ENCODE results near the gene SEC16A. TPM values are rescaled to one million over a fixed set of nuclear protein-coding genes. Genes with fewer than 3 reads are reported as not detected.

Gene SEC16A
- total RNA-seq, 4 donors from 2014 or later: 58.0 to 89.3 (median 75.0) TPM

DNA sequence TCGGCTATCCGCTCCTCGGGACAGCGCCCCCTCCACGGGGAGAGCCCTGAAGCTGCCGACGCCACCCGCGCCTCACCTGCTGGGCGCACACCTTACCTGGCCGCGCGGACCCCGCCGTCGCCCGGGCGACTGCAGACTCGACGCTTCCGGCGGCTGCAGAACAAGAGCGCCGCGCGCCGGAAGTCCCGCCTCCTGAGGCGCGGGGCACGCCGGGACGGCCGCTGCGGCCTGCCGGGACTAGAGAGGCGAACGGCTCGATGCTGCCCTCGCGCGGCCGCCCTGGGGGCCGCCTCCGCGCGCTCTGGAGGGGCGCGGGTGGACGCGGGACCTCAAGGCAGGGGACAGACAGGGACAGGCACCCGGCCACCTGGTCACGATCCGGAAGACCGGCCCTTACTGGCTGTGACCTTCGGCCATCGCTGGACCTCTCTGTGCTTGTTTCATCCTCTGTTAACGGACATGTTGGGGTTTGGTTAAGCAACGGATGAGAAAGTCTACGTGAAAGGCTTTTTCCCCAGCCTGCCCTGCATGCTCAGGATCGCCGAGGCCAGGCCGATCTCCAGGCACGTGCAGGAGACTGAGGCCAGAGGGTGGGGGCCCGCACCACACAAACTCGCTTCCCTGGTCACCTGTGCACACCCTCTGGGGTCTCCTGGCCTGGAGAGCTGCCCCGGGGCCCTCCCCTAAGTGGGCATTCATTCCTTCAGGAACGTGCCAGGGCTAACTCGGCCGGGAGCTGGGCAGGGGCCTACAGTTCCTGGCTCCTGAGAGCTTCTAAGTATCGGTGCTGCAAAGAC, 82.6 kb downstream of the SEC16A start, which contains the start of gene SNAPC4:
TSS of gene SNAPC4 (minus strand) at position 133 of the 797 bp plus-strand sequence. CDS start 1,742 bp downstream, outside the sequence.
- Histone ChIP-seq H3K27me3 (no peaks in the 10 kb centered on the region), H3K9me3 (no peaks in the 10 kb centered on the region), H3K4me3 (peak within 1 kb of the TSS; percentile 87), H3K36me3 (peaks cover 56% of the 10 kb centered on the region), H3K4me1 (peaks cover 29% of the 10 kb centered on the region), H3K27ac (no peak within 1 kb of the TSS)
- no peak for TF ChIP-seq EP300 (IDR thresholded peaks at IDR 0.05)
- TF ChIP-seq, protein P1, sequence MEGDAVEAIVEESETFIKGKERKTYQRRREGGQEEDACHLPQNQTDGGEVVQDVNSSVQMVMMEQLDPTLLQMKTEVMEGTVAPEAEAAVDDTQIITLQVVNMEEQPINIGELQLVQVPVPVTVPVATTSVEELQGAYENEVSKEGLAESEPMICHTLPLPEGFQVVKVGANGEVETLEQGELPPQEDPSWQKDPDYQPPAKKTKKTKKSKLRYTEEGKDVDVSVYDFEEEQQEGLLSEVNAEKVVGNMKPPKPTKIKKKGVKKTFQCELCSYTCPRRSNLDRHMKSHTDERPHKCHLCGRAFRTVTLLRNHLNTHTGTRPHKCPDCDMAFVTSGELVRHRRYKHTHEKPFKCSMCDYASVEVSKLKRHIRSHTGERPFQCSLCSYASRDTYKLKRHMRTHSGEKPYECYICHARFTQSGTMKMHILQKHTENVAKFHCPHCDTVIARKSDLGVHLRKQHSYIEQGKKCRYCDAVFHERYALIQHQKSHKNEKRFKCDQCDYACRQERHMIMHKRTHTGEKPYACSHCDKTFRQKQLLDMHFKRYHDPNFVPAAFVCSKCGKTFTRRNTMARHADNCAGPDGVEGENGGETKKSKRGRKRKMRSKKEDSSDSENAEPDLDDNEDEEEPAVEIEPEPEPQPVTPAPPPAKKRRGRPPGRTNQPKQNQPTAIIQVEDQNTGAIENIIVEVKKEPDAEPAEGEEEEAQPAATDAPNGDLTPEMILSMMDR (IDR thresholded peaks at IDR 0.05): peak; percentile 91 to 99
- WGBS: 15% methylated on average over 12 of the region's 71 CpGs
- peak; percentile 82 to 86 for DNase-seq (ENCODE audit: low spot score in 2 of 2)

DNA sequence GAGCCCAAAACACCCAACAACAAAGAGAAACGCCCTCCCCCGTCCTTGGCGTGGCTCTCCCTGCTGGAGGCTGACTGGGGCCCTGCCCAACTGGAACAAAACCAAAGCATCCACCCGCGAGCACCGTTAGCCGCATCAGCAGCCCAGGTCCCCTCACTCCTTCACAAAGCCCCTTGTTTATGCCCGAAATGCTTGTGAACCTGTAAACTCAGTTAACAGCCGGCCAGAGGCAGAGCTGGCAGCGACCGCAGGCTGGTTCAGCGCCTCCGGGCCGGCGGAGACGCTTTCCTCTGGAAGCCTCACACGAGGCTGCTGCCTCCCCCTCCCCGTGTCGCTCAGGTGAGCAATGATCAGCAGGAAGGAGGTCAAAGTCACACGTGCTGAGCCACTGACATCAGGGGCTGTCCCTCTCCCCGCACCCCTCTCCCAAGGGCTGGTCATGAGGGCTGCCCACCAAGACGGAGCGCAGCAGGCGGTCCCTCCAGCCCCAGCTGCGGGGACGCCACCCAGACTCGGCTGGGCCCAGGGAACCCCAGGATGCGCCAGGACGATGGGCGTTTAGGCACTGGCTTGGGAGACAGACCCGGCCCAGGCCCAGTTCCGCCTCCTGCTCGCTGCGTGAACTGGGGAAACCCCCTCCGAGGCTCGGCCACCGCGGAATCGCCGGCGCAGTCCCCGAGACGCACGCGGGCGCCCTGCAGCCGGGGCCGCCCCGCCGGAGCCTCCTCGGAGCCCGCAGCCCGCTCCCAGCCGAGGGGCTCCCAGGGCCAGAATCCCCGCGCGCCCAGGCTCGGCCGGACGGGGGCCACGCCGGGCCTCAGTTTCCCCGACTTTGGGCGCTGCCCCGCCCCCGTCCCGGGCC, 83.4 kb downstream of the SEC16A start:
- TF ChIP-seq, protein P1 (IDR thresholded peaks at IDR 0.05): no peak
- TF ChIP-seq EP300 (IDR thresholded peaks at IDR 0.05) (no peak), POLR2AphosphoS5 (IDR thresholded peaks at IDR 0.05) (no peak), POLR2A (IDR thresholded peaks at IDR 0.05) (no peak)
- peaks cover 22% of the 10 kb centered on the region for H3K4me1 ChIP-seq
- no peak overlapping the region for H3K27ac ChIP-seq
- DNase-seq (ENCODE audit: low spot score in 2 of 2): peak in 1 of 2 donors; percentile 66
- peaks cover 56% of the 10 kb centered on the region for H3K36me3 ChIP-seq
- H3K4me3 ChIP-seq: peak overlapping the region; percentile 87
- H3K9me3 ChIP-seq: no peaks in the 10 kb centered on the region
- WGBS: 3% methylated on average over 16 of the region's 67 CpGs
- no peaks in the 10 kb centered on the region for H3K27me3 ChIP-seq

DNA sequence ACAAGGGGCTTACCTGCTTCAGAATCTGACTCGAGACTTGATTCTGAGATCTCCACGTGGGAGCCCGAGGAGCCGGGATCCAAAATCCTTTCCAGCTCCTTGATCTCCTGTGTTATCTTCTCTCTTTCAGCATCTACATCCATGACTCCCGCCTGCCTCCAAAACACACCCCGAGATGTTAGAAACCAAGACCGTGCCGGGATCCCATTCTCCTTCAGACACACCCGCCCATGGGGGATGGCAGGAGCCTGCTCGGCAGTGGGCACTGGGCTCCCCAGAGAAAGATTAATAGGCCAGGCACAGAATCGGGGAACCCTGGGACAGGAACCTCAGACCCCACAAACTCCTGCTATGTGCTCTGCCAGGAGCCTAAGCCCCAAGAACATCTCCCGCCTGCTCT, 84.6 kb downstream of the SEC16A start:
- TF ChIP-seq POLR2A (IDR thresholded peaks at IDR 0.05): no peak
- TF ChIP-seq, protein P1 (IDR thresholded peaks at IDR 0.05): no peak
- no peak for TF ChIP-seq POLR2AphosphoS5 (IDR thresholded peaks at IDR 0.05)
- no peak for TF ChIP-seq EP300 (IDR thresholded peaks at IDR 0.05)
- H3K4me1 ChIP-seq: peaks cover 22% of the 10 kb centered on the region
- peaks cover 56% of the 10 kb centered on the region for H3K36me3 ChIP-seq
- WGBS: 92% methylated on average over 11 of the region's 12 CpGs
- H3K9me3 ChIP-seq: no peaks in the 10 kb centered on the region
- H3K4me3 ChIP-seq: no peak overlapping the region
- H3K27me3 ChIP-seq: no peaks in the 10 kb centered on the region
- no peak overlapping the region for H3K27ac ChIP-seq
- DNase-seq (ENCODE audit: low spot score in 2 of 2): peak in 1 of 2 donors; percentile 53

DNA sequence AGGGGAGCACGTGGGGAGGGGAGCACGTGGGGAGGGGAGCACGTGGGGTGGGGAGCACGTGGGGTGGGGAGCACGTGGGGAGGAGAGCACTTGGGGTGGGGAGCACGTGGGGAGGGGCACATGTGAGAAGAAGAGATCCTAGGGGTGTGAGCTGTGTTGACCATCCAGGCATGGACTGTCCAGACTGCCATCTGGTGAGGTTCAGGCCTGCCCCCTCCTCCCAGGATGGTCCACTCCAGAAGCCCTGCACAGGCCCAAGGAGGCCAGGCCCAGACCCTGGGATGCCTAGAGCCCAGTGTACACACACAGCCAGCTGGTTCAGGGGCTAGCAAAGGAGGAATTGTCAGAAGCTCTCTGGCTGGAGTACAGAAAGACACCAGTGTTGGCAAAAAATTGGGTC, 85.2 kb downstream of the SEC16A start:
- H3K27ac ChIP-seq: no peak overlapping the region
- DNase-seq (ENCODE audit: low spot score in 2 of 2): peak in 1 of 2 donors; percentile 47
- peaks cover 22% of the 10 kb centered on the region for H3K4me1 ChIP-seq
- H3K4me3 ChIP-seq: no peak overlapping the region
- no peaks in the 10 kb centered on the region for H3K9me3 ChIP-seq
- TF ChIP-seq, protein P1 (IDR thresholded peaks at IDR 0.05): no peak
- no peak for TF ChIP-seq EP300 (IDR thresholded peaks at IDR 0.05)
- no peak for TF ChIP-seq POLR2A (IDR thresholded peaks at IDR 0.05)
- TF ChIP-seq POLR2AphosphoS5 (IDR thresholded peaks at IDR 0.05): no peak
- peaks cover 60% of the 10 kb centered on the region for H3K36me3 ChIP-seq
- H3K27me3 ChIP-seq: no peaks in the 10 kb centered on the region
- WGBS: 66% methylated on average over 6 of the region's 6 CpGs

GRCh38 chr9:136396219-136396515, 86.7 kb downstream of the SEC16A start:
- Histone ChIP-seq H3K27me3 (no peaks in the 10 kb centered on the region), H3K27ac (no peak overlapping the region), H3K36me3 (peaks cover 65% of the 10 kb centered on the region), H3K9me3 (no peaks in the 10 kb centered on the region), H3K4me1 (peaks cover 22% of the 10 kb centered on the region), H3K4me3 (no peak overlapping the region)
- TF ChIP-seq, protein P1 (IDR thresholded peaks at IDR 0.05): no peak
- TF ChIP-seq POLR2AphosphoS5 (IDR thresholded peaks at IDR 0.05): no peak
- TF ChIP-seq EP300 (IDR thresholded peaks at IDR 0.05): no peak
- TF ChIP-seq POLR2A (IDR thresholded peaks at IDR 0.05): no peak
- WGBS: 89% methylated on average over 4 of the region's 4 CpGs
- DNase-seq (ENCODE audit: low spot score in 2 of 2): no peak

Data from suprapubic skin (tissue), 4 donors.